ENCODE measurements around the gene CDC6. TPM values are rescaled to one million over a fixed set of nuclear protein-coding genes. Genes with fewer than 3 reads are reported as not detected.

Gene CDC6
- total RNA-seq, 1 donor from 2014 or later = 0.55 TPM

DNA sequence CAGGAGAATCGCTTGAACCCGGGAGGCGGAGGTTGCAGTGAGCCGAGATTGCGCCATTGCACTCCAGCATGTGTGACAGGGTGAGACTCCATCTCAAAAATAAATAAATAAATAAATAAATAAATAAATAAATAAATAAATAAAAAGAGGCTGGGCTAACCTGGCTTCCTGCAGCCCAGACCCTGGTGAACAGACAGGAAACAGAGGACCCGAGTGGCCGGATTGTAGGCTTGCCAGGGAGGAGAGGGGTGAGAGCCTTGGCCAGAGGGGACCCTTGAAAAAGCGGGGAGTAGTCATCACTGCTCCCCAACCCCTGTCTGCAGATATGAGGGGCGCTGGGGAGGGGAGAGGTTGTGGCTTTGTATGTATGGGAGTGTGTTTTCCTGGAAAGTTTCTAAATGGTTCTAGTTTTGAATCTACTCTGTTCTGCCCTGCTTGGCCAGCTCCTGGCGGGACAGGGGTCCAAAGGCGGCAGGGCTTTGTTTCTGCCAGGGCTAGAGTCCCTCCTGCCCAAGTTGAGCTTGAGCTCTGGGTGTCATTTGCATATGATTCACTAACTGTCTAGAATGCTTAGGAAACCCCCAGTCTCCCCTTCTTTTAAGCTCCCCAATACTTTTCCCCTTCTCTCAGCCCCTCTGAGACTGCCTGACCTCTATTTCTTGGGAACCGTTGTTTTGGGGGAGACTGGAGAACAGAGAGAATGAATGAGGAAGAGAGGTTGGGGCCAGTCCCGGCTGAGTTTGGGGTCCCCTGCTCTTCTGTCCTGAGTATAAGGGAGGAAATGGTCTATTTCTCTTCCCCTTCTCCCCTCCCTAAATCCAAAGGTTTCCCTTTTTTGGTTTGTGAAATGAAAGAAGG lies 37.7 kb downstream of the CDC6 start:
- intact Hi-C loops (cut with micrococcal nuclease) = no loop called here

DNA sequence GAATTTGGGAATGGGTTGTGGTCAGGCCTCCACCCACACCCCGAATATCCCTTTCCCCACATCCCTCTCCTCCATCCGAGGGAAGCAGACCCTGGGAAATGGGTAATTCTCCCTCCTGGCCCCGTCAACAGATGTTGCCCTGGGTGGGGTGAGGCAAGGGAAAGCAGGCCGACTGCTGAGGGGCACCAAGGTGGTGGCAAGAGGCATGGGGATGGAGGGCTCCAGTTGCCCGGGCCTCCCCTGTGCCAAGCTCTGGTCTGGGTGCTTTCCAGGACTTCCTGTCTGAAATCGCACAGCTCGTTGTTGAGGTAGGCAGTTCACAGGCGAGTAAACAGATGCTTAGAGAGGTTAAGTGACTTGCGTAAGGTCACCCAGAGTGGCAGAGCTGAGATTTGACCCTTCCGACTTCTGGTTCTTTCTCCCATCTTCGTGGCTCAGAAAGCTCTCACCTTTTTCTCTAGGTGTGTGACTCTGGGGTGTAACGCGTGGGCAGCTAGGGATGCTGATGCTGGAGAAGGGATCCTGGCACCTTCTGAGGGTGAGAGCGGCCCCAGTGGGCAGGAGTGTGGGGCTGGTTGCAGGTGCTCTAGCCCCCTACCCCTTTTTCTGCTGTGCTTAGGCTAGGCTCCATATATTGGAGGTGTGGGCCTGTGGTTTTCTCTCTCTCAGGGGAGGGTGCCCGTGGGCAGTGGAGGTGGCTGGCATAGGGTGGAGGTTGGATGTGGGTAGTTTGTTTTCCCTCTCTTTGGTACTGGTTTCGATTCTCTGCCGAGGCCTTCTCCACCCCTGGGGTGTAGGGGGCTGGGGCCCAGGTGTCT lies 38.5 kb downstream of the CDC6 start:
- peak; percentile 22 for DNase-seq
- TF ChIP-seq, protein P1, sequence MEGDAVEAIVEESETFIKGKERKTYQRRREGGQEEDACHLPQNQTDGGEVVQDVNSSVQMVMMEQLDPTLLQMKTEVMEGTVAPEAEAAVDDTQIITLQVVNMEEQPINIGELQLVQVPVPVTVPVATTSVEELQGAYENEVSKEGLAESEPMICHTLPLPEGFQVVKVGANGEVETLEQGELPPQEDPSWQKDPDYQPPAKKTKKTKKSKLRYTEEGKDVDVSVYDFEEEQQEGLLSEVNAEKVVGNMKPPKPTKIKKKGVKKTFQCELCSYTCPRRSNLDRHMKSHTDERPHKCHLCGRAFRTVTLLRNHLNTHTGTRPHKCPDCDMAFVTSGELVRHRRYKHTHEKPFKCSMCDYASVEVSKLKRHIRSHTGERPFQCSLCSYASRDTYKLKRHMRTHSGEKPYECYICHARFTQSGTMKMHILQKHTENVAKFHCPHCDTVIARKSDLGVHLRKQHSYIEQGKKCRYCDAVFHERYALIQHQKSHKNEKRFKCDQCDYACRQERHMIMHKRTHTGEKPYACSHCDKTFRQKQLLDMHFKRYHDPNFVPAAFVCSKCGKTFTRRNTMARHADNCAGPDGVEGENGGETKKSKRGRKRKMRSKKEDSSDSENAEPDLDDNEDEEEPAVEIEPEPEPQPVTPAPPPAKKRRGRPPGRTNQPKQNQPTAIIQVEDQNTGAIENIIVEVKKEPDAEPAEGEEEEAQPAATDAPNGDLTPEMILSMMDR (IDR thresholded peaks at IDR 0.05; ENCODE audit: borderline replicate concordance) = no peak
- intact Hi-C loops (cut with micrococcal nuclease) = no loop called here
- no peaks in the 10 kb centered on the region for H3K27me3 ChIP-seq (ENCODE audit: low read depth)
- H3K9me3 ChIP-seq (replicated peaks) = no peaks in the 10 kb centered on the region
- H3K4me1 ChIP-seq = peaks cover 100% of the 10 kb centered on the region
- H3K27ac ChIP-seq (replicated peaks) = peak overlapping the region; percentile 90
- peaks cover 4% of the 10 kb centered on the region for H3K36me3 ChIP-seq
- no peak overlapping the region for H3K4me3 ChIP-seq

More for the DNA sequence above, 37.7 kb downstream of the CDC6 start:
- DNase-seq = peak; percentile 14
- Histone ChIP-seq H3K36me3 (no peaks in the 10 kb centered on the region), H3K27me3 (ENCODE audit: low read depth) (no peaks in the 10 kb centered on the region), H3K27ac (replicated peaks) (peak overlapping the region; percentile 90), H3K9me3 (replicated peaks) (no peaks in the 10 kb centered on the region), H3K4me3 (no peak overlapping the region), H3K4me1 (peaks cover 100% of the 10 kb centered on the region)
- TF ChIP-seq, protein P1 (IDR thresholded peaks at IDR 0.05; ENCODE audit: borderline replicate concordance) = no peak

DNA sequence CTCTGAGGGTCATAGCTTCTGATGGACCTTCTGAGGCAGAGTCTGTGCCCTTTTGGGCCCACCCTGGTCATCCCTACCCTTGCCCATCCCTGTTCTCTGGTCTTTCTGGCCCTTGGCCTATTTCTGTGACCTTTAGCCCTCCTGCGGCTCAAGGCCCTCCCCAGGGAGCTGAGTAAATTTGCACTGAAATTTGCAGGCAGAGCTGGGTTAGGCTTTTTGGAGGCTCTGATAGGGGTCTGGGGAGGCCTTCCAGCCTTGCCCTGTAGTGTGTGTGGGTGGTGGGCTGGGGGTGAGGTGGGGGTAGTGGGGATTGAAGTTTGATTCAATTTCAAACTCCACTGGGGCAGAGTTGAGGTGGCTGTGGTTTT lies 39.1 kb downstream of the CDC6 start:
- peaks cover 7% of the 10 kb centered on the region for H3K36me3 ChIP-seq
- no peaks in the 10 kb centered on the region for H3K27me3 ChIP-seq (ENCODE audit: low read depth)
- TF ChIP-seq, protein P1 (IDR thresholded peaks at IDR 0.05; ENCODE audit: borderline replicate concordance) = no peak
- intact Hi-C loops (cut with micrococcal nuclease) = no loop called here
- peaks cover 100% of the 10 kb centered on the region for H3K4me1 ChIP-seq
- H3K4me3 ChIP-seq = no peak overlapping the region
- H3K27ac ChIP-seq (replicated peaks) = peak overlapping the region; percentile 90
- DNase-seq = peak; percentile 16
- no peaks in the 10 kb centered on the region for H3K9me3 ChIP-seq (replicated peaks)

DNA sequence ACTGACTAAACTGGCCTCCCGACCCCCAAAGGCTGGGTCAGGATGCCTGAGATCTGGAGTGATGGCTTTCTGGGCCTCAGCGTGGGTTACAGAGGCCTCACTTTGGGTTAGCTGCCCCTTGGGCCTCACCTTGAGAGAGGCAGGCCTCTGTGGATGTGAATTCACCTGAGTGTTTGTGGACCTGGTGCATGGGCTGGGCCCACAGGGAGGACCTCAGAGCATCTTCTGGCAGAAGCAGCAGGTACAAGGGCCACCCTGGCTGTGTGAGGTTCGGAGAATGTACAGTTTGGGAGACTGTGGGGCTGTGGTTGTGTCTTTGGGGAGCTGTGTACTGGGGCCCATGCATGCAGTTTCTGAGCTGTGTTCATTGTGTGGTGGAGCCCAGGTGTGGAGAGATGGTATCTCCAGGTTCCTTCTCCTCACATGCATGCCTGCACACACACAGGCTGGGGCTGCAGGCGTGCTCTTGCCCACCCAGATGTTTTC lies 39.6 kb downstream of the CDC6 start:
- Histone ChIP-seq H3K4me1 (peaks cover 100% of the 10 kb centered on the region), H3K9me3 (replicated peaks) (no peaks in the 10 kb centered on the region), H3K36me3 (peaks cover 7% of the 10 kb centered on the region), H3K27me3 (ENCODE audit: low read depth) (no peaks in the 10 kb centered on the region), H3K4me3 (no peak overlapping the region), H3K27ac (replicated peaks) (peak overlapping the region; percentile 90)
- TF ChIP-seq, protein P1 (IDR thresholded peaks at IDR 0.05; ENCODE audit: borderline replicate concordance) = no peak
- intact Hi-C loops (cut with micrococcal nuclease) = no loop called here
- DNase-seq = peak; percentile 12

DNA sequence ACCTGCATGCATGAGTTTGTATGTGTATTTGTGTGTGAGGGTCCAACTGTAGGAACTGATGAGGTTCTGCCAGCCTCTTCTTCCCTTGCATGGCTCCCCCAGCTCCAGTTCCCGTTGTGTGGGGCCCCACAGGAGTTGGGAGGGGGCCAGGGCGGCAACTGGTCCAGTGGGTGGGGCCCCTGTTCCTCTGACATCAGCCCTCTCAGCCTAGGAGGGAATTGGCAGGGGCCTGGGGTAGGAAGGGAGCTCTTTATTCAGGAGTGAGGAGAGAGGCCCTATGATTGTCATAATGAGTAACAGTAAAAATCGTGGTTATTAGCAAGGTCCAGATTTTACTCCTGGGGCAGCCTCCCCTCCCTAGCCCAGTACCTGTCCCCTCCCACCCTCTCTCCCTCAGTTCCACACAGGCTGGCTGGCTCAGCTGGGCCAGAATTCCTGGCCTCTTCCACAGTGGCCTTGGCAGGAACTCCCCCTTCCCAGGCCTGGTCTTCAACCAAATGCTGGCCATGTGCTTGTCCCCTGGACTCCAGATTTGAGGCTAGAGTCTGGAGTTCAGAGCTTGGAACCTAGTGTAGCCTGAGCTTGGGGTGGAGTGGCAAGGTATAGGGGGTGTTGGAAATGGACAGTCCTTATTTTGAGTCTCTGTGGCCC lies 40.2 kb downstream of the CDC6 start:
- H3K27ac ChIP-seq (replicated peaks) = peak overlapping the region; percentile 90

More for the DNA sequence above, 40.2 kb downstream of the CDC6 start:
- peaks cover 7% of the 10 kb centered on the region for H3K36me3 ChIP-seq
- H3K4me1 ChIP-seq = peaks cover 100% of the 10 kb centered on the region
- H3K4me3 ChIP-seq = no peak overlapping the region
- intact Hi-C loops (cut with micrococcal nuclease) = no loop called here
- TF ChIP-seq, protein P1 (IDR thresholded peaks at IDR 0.05; ENCODE audit: borderline replicate concordance) = no peak
- no peaks in the 10 kb centered on the region for H3K9me3 ChIP-seq (replicated peaks)
- DNase-seq = peak; percentile 71
- no peaks in the 10 kb centered on the region for H3K27me3 ChIP-seq (ENCODE audit: low read depth)

Measured in left ventricle myocardium inferior (tissue), 1 donor.